ENCODE data around the gene WDSUB1.

Gene WDSUB1, protein sequence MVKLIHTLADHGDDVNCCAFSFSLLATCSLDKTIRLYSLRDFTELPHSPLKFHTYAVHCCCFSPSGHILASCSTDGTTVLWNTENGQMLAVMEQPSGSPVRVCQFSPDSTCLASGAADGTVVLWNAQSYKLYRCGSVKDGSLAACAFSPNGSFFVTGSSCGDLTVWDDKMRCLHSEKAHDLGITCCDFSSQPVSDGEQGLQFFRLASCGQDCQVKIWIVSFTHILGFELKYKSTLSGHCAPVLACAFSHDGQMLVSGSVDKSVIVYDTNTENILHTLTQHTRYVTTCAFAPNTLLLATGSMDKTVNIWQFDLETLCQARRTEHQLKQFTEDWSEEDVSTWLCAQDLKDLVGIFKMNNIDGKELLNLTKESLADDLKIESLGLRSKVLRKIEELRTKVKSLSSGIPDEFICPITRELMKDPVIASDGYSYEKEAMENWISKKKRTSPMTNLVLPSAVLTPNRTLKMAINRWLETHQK

DNA sequence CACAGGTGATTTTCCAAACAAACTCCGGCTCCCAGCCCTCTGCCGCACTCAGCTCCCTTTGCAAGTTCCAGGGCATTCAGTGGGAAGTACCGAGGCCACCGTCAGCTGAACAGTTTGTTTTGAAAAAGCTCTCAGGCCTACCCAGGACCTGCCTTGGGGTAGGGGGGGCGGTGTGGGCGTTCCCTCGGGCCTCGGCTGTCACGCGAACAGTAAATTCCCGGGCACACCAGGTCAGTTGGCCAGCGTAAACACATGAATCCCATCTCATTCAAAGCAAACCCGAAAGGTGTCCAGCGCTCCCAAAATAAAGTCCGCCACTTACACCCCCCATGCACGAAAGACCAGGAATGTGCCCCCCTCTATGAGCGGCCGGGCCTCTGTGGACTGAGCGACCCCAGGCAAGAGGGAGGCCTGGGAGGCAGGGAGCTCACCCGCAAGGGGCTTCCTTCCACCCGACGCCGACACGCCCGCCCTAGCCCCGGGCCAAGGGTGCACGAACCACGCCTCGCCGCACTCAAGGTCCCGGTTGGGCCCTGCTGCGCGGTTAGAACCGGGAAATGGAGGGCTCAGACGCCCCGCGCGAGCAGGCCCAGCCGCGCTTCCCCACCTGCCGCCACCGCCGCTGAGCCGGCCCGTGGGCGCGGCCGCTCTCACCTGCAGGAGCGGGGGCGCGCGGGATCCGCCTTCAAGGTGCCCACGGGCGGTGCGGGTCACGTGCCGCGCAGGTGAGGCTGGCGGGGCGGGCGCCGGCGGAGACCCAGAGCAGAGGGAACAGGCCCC lies at the start of gene WDSUB1:
WDSUB1 (minus strand) TSS at position 775 of the 780 bp plus-strand sequence. CDS start 3,634 bp downstream, outside the sequence.
- DNase-seq: peak; percentile 13

DNA sequence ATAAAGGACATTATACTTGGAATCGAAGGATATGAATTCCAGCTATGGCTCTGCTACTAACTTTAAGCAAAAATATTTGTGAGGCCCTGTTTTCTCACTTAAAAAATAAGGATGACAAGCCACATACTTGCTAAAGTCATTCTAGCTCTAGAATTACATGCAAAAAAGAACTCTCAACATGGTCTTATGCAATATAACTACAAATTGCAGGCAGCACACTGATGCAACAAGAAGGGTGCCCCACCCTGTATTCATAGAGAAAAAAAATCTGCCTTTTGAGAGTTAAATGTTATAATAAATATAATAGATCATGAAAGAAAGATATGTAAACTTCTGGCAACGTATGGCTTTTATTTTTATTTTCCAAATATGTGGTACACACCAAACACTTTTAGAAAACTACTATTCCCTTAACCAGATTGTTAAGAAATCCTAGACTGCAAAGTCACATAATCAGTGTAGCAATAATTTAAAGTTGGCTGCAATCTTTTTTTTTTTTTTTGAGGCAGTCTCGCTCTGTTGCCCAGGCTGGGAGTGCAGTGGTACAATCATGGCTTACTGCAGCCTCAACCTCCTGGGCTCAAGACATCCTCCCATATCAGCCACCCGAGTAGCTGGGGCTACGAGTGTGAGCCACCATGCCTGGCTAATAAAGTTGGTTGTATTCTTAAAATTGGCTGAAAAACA lies 40.2 kb upstream of the WDSUB1 start:
- DNase-seq: no peak

DNA sequence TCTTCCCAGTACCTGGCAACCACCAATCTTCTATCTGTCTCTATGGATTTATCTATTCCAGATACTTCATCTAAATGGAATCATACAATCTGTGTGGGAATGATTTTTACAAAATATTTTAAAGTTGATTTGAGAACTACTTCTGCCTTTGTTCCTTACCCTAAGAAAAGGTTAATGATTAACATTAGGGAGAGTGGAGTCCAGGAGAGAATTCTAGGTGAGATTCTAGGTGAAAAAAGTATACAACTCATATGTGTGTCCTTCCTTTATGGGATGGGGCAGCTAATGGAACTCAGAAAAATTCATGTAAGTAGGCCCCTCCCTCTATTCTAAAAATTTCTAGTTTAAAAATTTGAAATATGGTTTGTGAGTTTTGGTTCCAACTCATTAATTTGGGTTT lies 35.9 kb upstream of the WDSUB1 start:
- DNase-seq: no peak

DNA sequence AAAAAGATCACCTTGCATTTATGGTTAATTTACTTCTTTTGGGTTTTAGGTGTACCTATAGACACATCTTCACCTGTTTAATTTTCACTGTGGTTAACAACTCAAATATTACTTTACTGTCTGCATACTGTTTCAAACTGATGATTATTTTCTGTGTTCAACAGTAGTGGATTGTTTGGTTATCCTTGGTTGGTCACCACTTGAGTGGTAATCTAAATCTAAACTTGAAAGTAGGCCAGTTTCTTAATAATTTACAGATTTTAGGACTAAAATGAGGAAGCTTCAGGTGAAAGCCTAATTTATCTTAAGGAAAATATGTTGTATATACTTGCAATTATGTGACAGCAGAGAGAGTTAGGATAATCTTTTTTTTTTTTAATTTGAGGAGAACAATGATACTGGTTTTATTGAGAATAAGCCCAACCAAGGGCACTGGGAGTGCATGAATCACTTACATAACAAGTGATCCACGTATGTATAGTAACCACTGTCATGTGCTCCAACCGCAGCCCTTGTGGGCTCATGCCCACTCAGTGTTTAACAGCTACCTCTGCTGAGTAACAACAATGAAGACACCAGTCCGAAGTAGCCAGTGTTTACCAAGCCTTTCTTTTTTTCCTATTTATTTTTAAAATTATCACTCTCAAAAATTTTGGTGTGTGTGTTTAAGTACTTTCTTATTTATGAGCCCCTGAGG lies 31.0 kb upstream of the WDSUB1 start:
- DNase-seq: no peak

DNA sequence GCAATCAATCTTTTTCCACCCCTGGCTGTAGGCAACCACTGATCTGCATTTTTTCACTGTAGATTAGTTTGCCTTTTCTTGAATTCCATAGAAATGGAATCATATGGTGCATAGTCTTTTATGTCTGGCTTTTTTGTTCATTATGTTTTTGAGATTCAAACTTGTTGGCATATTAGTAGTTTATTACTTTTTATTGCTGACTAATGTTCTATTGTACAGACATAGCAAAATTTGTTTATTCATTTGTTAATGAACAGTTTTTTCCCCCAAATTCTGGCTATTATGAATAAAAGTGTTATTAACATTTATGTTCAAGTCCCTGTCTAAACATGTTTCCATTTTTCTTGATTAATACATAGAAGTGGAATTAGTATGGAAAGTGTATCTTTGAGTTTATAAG lies 21.4 kb upstream of the WDSUB1 start:
- DNase-seq: no peak

DNA sequence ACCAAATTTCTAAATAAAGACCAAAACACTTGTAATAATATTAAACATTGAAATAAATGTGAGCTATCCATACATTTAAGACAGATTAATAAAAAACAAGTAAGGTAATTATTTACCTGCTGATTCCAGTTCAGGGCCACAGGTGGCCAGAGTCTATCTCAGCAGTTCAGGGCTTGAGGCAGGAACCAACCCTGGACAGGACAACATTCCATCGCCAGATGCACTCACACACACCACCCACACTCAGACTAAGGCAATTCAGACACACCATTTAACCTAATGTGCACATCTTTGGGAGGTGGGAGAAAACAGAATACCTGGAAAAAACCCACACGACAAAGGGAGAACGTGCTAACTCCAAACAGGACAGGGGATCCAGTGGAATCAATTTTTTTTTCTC lies 14.1 kb upstream of the WDSUB1 start:
- DNase-seq: no peak

DNA sequence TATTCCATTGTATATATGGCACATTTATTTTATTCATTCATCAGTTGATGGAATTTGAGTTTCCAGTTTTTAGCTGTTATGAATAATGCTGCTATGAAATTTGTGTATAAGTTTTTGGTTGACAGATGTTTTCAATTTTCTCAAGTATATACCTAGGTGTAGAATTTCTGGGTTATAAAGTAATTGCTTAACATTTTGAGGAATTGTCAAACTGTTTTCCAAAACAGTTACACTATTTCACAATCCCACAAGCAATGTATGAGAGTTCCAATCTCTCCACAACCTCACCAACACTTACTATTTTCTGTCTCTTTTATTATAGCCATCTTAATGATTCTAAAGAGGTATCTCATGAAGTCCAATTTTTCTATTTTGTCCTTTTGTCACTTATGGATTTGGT lies 12.5 kb upstream of the WDSUB1 start:
- DNase-seq: no peak

DNA sequence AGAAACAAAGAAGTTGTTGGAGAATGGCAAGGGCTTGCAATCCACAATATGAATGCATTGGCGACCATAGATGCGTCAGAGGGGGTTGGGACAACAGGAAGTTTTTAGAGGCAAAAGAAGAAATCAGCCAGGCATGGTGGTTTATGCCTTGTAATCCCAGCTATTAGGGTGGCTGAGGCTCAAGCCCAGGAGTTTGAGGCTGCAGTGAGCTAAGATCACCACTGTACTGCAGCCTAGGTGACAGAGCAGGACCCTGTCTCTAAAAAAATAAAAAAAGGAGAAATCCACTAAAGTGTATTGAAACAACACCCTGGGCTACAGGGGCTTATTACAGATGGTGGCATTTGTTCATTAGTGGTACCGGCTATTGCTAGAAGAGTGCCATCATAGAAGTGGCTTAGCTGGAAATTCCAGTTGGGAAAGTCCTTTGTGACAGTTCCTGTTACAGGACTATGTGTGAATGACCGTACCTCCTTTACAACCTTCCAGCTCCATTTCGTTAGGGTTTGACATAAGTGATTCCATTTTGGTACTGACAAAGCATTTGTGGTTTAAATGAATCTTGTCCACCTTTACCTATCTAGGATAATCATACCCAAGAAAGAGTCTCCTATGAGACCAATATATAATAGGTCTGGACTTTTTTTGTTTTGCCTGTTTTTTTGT lies 10.7 kb upstream of the WDSUB1 start:
- DNase-seq: no peak

DNA sequence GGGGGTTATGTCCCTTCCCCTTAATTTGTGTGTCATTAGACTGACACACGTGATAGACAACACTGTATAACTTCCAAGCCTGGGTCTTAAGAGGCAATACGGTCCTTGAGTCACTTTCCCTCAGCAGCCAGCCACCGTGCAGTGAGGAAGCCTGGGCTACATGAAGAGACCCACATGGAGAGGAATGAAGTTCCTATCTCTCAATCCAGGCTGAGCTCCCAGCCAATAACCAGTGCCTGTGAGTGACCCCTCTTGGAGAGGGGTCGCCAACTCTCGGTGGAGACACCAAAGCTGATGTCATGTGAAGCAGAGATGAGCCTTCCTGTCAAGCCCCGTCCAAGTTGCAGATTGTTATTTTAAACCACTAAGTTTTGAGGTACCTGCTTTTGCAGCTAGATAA lies 5.7 kb upstream of the WDSUB1 start:
- DNase-seq: no peak

DNA sequence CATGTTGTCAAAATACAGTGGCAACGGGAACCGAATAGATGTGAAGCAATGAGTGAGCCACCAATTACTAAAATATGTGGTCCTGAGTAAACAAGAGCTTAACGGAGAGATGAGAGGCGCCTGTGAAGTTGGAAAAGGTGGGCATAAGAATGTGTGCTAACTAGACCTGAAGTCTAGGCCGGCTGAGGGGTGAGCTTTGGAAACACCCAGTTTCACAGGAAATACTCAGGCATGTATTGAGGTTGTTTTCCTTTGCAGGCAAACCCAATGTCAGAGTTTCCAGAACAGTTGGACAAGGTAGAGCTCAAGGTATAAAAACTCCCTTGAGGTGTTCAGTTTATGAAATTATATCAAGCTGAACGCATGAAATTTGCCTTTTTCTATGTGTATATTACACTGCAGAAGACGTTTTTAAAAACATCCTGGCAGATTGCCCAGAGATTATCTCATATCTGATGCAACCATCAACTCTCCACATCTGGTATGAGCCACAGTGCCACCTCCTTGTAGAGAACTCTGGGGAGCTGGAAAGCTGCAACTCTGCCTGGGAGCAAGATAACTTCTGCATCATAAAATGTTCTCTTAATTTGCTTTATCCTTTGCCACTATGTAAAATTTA lies 3.9 kb upstream of the WDSUB1 start:
- DNase-seq: no peak

DNA sequence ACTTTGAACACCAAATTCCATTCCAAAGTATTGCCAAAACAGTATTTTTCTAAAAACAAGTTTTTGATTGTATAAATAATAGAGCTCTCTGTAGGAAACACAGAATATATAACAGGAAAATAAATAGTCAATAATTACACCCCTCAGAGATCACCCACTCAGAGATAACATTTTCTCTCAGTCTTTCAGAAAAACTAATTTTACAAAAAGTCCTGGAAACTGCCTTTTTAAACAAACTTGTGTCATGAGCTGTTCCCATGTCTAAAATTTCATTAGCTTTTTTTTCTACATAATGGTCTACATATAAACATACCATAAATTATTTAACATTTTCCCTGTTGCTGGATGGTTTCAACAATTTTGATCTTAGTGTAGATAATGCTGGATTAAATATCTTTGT lies 1.2 kb upstream of the WDSUB1 start:
- DNase-seq: no peak

DNA sequence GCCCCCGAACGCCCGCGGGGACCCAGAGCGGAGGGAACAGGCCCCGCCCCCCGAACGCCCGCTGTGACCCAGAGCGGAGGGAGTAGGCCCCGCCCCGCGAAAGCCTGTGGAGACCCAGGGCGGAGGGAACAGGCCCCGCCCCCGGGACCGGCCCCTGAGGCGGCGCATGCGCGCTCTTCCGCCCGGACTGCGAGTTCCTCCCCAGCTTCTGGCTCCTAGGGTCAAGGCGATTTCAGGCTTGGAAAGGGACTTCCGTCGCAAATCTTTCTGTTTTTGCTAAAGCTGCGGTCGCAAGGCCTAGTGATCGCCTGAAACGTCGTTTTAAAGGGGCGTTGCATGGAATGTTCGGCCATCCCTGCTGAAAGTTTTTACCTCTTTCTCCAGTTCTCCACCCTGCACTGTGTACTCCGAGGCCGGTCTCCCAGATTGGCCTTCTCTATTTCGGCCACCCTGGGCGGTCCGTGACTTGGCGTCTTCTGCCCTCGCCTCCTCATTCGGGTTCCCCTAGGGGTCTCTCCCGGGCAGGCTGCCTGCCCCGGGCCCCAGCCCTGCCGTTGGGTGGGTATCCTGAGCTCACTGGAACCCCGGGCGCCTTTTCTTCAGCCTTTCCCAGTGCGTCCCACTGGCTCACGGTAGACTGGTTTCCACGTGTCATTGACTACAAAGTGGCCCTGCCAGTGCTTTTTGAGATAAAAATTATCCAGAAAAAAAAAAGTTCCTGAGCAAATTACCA lies 372 bp upstream of the WDSUB1 start:
- peak; percentile 96 for DNase-seq

DNA sequence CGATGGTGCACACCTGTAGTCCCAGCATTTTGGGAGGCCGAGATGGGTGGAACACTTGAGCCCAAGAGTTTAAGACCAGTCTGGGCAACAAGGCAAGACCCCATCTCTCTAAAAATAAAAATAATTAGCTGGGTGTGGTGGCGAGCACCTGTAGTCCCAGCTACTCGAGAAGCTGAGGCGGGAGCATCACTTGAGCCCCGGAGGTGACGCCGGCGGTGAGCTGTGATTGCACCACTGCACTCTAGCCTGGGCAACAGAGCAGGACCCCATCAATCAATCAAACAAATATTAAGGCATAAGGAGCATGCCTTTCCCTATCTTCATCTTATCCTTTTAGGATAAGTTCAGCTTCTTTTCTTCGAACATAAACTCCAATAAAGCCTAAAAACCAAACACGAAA lies 1.1 kb downstream of the WDSUB1 start:
- no peak for DNase-seq

DNA sequence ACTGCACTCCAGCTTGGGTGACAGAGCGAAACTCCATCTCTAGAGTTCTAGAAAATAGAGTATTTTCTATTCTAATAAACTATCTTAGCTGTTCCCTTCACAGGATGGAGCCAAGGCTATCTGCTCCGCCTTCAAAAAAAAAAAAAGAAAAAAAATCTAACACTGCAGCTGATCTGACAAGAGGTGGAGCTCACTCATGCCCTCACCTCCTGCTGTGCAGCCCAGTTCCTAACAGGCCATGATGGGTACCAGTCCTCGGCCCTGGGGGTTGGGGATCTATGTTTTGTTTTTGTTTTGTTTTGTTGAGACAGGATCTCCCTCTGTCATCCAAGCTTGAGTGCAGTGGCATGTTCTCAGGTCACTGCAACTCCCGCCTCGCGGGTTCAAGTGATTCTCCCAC lies 3.0 kb downstream of the WDSUB1 start:
- DNase-seq: no peak

DNA sequence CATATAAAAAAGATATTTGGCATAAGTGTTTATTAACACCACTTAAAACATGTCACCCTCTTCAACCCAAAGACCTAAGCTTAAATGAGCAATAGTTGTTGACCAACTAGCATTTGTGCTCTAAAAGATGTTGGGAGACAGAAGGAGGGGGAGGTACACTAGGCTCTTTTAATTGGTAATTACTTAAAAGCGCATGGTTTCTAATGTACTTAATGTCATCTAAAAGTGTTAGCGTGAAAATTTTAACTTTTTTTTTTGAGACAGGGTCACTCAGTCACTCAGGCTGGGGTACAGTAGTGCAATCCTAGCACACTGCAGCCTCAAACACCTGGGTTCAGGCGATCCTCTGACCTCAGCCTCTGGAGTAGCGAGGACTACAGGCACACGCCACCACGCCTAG lies 5.5 kb downstream of the WDSUB1 start:
- DNase-seq: no peak

DNA sequence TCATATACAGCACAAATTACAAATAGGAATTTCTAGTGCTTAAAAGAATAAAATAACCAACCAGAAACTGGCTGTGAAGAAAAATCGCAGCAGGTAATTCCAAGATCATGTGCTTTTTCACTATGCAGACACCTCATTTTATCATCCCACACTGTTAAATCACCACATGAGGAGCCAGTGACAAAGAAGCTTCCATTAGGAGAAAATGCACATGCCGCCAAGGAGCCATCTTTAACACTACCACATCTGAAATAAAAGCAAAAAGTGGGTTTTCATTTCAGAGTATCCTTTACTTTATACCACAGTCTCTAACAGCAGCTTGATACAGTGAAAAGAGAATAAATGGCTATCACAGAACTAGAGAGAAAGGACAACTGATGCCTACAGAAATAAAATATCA lies 6.8 kb downstream of the WDSUB1 start:
- DNase-seq: no peak

DNA sequence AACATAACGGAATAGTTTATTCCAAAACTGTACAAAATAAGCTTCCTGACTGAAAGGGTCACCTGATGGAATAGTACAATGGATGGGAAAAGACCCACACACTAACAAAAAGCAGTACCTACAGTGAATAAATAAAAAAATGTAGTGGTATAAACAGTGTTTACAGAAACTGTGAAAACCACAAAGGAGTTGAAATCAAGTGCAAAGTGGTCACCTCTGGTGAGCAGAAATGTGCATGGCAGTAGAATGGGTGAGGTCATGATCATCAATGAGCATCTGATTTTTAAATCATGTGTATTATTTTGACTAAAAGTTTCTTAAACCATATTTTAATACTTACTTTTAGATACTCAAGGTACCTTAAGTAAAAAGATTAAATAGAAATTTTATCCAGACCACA lies 11.4 kb downstream of the WDSUB1 start:
- no peak for DNase-seq

DNA sequence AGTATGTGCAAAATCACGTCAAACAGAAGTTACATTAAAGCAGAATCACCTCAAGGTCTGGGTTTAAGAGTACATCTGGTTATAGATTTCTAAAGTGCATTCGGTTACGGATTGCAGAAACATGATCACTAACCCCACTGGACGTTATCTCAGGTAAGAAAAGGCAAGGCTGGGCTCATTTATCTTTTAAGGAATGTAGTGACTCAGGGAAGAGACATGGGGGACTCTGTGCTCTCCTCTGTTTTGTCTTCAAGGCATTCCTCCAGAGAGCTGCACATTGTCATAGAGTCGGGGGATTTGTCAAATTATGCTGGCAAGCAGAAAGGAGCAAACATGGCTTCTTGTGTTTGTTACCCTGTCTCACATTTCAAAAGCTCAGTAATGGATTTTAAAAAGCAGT lies 14.3 kb downstream of the WDSUB1 start:
- no peak for DNase-seq

DNA sequence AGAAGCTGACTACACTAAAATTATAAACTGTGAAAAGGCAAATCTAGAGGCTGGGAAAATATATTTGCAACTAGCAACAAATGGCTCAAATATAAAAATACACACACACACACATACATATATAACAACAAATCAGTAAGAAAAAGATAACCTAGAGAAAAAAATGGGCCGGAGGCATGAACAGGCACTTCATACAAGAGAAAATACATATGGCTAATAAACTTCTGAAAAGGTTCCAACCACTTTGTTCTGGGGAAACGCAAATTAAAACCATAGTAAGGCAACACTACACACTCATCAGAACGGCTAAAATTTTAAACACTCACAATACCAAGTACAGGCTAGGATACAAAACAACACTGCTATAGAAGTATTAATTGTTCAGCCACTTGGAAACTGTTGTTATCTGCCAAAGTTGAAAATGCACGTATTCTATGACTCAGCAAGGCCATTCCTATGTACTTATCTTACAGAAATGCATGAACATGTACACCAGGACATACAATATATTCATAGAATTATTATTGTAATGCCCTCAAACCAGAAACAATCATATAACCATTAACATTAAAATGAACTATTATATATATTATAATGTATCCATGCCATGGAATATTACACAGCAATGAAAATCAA lies 15.6 kb downstream of the WDSUB1 start:
- no peak for DNase-seq

DNA sequence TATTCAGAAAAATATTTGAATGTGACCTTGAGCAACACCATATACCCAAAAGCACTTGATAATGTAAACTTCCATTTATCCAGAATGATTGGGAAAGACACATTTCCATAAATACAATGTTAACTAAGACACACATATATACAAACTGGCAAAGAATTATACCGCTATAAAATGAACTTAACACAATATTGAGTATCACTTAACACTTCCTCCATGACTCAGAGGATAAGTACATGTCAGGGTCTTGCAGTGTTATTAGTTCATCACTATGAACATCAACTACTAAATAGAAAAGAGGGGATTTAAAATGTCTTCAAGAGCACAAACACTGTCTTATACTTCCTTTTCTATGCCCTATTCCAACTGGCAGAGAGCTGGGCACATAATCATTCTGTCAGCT lies 18.6 kb downstream of the WDSUB1 start:
- no peak for DNase-seq

DNA sequence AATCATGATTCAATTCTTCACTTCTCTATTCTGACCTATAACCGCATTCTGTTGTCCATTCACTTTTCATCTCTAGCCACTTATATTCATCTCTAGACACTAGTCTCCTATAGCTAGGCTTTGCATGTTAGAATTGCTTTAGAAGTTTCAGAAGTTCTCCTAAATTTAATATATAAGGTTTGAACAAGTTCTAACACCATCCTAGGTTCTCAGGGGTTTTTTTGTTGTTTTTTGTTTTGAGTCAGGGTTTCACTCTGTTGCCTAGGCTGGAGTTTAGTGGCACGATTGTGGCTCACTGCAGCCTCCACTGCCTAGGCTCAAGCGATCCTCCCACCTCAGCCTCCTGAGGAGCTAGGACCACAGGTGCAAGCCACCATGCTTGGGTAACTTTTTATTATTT lies 19.9 kb downstream of the WDSUB1 start:
- no peak for DNase-seq

Data from GDM1 (cell line).